Loucy (cell line): ENCODE results near the gene LGR4.

ENCODE experiments used
- EZH2phosphoT487 ChIP-seq: fragments of 200-600 bp; IDR thresholded peaks from 2 replicates; pipeline ENCODE4 v1.6.1; 2018; ENCODE audit warnings: antibody characterized with exemption, mild to moderate bottlenecking, moderate library complexity, borderline replicate concordance
- TF ChIP-seq, protein P1 (sequence below): fragments of 200-600 bp; sonication (generic); conservative IDR thresholded peaks from 2 replicates; pipeline ENCODE4 v1.5.1; 2014; ENCODE audit warnings: mild to moderate bottlenecking, antibody characterized with exemption, low read length

DNA sequence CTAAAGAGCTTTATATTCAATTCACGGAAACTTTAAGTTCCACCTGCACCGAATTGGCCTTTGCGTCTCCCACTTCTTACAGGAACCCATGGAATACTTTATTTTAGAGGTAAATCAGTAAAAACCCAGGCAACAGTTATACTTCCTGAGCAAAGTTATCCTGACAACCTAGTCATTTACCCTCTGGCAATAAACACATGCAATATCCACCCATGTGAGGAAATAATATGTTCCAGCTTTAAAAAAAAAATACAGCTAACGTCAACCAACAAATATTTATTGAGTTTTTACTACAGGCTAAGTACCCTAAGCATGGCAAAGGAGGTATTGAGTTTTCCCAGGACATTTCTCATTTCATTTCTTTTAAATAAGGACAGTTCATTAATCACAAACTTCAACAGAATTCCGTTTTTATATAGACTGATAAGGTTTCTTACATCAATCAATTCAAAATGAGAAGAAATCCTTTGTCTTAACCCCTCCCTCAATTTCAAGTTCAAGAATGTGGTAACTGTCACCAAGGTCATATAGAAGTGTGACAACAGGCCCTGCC, 71.2 kb downstream of the LGR4 start:
- TF ChIP-seq, protein P1, sequence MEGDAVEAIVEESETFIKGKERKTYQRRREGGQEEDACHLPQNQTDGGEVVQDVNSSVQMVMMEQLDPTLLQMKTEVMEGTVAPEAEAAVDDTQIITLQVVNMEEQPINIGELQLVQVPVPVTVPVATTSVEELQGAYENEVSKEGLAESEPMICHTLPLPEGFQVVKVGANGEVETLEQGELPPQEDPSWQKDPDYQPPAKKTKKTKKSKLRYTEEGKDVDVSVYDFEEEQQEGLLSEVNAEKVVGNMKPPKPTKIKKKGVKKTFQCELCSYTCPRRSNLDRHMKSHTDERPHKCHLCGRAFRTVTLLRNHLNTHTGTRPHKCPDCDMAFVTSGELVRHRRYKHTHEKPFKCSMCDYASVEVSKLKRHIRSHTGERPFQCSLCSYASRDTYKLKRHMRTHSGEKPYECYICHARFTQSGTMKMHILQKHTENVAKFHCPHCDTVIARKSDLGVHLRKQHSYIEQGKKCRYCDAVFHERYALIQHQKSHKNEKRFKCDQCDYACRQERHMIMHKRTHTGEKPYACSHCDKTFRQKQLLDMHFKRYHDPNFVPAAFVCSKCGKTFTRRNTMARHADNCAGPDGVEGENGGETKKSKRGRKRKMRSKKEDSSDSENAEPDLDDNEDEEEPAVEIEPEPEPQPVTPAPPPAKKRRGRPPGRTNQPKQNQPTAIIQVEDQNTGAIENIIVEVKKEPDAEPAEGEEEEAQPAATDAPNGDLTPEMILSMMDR, result no peak
- TF ChIP-seq EZH2phosphoT487, result no peak
